HG02852 (cell line): ENCODE results near the gene F8.

Experiments used
- ATAC-seq: cut with Tn5 transposase; IDR thresholded peaks from one replicate; pipeline ENCODE4 v1.9.1; 2021; ENCODE audit warnings: mild to moderate bottlenecking, moderate library complexity; ENCODE audit not compliant: unreplicated experiment

The F8 gene

DNA sequence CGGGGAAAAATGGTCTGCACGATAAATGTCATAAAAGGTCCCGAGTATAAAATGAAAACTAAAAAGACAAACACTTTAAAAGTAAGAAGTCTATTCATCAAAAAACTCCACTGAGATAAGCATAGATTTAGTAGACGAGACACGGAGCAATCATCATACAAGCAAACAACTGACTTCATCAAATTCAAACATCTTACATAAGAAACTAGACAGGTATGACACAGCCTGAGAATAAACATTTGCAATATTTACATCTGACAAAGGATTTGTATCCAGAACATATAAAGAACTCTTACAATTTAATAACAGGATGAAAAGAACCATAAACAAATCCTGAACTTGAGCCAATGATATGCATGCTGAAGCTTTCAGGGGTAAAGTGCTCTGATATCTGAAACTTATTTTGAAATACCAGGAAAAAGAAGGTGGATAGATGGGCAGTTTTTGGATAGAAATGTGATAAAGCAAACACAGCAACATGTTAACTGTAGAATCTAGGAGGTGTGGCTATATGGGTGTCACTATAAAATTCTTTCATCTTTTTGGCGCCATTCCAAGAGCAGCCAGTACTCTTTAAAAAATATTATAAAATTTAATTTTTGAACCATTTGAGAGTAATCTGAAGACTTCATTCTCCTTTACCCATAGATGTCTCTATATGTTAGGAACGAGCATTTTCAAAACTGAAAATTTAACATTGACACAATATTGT is 229.3 kb downstream of the F8 start:
- ATAC-seq: no peak

GRCh38 chrX:154791939-154792338 is 230.6 kb downstream of the F8 start:
- no peak for ATAC-seq

DNA sequence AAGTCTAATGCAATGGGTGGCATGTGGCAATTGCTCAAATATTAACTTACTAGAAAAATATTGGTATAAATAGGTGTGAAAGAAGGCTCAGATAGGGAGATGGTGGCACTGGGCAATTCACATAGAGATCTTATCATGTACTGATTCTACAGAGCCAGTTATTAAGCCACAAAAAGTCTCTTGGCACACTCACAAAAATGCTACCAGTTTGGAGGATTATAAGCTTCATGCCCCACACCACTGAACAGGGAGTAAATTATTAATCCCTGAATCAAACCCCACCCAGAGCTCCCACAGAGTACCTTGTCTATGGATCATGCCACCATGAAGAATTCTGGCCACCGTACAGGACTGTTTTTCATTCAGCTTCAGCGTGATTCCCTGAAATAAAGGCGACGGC is 231.1 kb downstream of the F8 start:
- no peak for ATAC-seq
